VCaP (cell line): ENCODE results near the gene IL36G.

Source experiments
- H3K27ac ChIP-seq: fragments of 450-650 bp; 2 replicates; pipeline ENCODE4 v1.5.1; 2017
- TF ChIP-seq, protein P1 (sequence below): fragments of 450-650 bp; conservative IDR thresholded peaks from 2 replicates; pipeline ENCODE4 v1.5.1; 2017; ENCODE audit warnings: mild to moderate bottlenecking, moderate library complexity

IL36G gene

DNA sequence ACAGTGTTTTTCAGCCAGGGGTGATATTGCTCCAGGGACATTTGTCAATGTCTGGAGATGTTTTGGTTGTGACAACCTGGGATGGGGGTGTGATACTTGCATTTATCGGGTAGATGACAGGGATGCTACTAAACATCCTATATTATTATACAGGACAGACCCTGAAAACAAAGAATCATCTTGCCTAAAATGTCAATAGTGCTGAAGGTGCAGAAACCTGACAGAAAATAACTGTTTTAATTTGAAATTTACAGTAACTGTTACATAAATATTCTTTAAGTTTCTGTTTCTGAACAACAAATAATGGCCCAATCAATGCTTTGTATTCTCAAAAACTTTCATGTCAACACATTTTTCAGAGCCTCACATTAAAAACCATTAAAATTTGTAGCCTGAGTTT is 29.4 kb downstream of the IL36G start:
- TF ChIP-seq, protein P1, sequence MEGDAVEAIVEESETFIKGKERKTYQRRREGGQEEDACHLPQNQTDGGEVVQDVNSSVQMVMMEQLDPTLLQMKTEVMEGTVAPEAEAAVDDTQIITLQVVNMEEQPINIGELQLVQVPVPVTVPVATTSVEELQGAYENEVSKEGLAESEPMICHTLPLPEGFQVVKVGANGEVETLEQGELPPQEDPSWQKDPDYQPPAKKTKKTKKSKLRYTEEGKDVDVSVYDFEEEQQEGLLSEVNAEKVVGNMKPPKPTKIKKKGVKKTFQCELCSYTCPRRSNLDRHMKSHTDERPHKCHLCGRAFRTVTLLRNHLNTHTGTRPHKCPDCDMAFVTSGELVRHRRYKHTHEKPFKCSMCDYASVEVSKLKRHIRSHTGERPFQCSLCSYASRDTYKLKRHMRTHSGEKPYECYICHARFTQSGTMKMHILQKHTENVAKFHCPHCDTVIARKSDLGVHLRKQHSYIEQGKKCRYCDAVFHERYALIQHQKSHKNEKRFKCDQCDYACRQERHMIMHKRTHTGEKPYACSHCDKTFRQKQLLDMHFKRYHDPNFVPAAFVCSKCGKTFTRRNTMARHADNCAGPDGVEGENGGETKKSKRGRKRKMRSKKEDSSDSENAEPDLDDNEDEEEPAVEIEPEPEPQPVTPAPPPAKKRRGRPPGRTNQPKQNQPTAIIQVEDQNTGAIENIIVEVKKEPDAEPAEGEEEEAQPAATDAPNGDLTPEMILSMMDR, result no peak
- no peak overlapping the region for H3K27ac ChIP-seq

DNA sequence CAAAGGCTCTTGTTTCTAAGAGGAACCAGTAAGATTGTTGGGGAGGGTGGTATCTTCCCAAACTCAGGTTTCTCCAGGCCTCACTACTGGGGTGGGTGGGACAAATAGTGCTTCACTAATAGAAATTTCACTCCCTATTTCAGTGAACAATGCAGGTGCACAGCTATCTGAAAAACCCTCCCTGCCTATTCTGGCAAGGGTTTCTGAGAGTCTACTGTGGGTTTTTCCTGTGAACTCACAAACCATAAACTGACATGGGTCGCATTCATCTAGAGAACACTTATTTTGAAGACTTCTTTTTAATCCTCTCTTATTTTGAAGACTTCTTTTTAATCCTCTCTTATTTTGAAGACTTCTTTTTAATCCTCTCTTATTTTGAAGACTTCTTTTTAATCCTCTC is 31.8 kb downstream of the IL36G start:
- H3K27ac ChIP-seq, result no peak overlapping the region
- TF ChIP-seq, protein P1, result no peak

DNA sequence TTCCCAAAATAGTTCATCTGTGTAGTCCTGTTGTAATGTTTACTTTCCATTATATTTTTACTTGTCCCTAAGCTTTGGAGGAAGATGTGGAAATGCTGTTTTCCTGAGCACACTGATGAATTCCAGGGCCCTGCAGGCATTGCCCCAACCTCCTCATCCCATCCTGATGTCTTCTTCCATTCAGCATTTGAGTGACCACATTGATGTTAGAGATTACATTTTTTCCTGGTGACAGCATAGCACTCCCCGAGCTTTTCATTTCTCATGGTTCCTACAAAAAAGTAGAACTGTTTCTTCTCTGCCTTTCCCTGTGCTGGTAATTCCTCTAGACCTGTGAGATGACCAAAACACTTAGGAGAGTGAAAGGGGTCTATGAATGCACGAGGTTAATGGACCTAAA is 32.3 kb downstream of the IL36G start:
- no peak overlapping the region for H3K27ac ChIP-seq

DNA sequence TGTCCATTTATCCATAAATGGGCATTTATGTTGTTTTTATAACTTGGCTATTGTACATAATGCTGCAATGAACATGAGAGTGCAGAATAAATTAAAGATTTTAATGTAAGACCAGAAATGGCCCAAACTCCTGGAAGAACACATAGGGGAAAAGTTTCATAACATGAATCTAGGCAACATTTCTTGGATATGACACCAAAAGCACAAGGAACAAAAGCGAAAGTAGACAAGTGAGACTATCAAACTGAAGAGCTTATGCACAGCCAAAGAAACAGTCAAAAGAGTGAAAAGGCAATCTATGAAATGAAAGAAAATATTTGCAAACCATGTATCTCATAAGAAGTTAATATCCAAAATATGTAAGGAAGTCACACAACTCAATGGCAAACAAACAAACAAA is 33.3 kb downstream of the IL36G start:
- TF ChIP-seq, protein P1, result no peak

More for the DNA sequence above, 32.3 kb downstream of the IL36G start:
- TF ChIP-seq, protein P1, result no peak

DNA sequence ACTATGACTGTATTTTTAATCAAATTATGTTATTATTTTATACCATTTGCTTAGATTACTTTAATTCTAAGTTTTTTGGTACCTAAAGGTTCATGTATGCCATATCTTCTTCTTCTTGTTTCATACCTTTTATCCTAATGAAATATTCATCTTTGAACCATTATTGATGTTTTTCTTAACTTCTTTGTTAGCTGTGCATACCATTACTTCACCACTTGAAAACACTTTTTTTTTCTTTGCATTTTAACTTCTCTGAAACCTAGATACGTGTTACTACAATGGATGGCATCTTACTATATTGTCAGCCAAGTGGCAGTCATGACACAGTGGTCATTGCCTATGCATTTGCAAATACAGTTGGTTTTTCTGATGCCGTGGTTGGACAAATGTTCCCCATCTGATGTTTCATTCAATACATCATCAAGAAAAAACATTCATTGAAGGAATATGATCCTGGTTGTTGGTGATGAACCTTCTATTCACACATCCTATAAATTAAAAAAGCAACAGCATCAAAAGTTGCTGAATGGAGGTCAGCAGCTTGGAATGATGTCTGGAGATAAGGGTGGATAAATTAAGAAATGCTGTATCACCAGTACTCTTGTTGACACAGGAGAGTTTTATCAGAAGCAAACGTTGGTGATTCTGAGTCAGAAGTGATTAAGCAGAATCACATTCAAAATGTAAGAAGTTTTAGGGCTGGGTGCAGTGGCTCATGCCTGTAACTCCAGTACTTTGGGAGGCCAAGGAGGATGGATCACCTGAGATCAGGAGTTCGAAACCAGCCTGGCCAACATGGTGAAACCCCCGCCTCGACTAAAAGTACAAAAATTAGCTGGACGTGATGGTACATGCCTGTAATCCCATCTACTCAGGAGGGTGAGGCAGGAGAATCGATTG is 34.9 kb downstream of the IL36G start:
- TF ChIP-seq, protein P1, result no peak
- no peak overlapping the region for H3K27ac ChIP-seq

More for the DNA sequence above, 33.3 kb downstream of the IL36G start:
- no peak overlapping the region for H3K27ac ChIP-seq

DNA sequence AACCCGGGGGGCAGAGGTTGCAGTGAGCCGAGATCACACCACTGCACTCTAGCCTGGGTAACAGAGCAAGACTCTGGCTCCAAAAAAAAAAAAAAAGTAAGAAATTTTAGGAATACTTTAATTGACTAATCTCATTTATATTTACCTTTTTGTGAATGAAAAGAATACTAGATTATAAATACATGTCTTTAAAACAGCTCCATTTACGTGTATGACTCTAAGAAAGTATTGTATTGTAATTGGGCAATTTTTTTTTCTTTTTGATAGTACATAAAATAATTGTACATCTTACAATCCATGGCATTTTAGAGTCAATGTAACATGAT is 35.5 kb downstream of the IL36G start:
- no peak overlapping the region for H3K27ac ChIP-seq
- TF ChIP-seq, protein P1, result no peak

DNA sequence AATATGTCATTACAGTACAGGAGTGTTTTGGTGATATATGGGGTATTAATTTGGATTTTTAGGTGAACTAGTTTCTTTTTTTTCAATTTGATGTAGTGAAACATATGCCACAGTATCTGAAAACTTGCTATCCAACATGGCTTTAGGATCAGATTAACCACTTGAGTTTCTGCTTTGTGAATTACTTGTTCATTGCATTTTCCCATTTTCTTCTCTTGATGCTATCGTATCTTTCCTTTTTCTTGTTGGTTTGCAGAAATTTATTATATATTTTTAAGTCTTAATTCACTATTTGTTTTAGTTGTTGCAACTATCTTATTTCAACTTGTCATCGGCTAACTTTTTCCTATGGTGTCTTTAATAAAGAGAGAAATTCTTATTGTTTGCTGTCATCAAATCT is 36.3 kb downstream of the IL36G start:
- no peak overlapping the region for H3K27ac ChIP-seq
- TF ChIP-seq, protein P1, result no peak
